Measurements from ENCODE around the gene NSMF. TPM values are rescaled to one million over a fixed set of nuclear protein-coding genes. Genes with fewer than 3 reads are reported as not detected.

NSMF gene, protein sequence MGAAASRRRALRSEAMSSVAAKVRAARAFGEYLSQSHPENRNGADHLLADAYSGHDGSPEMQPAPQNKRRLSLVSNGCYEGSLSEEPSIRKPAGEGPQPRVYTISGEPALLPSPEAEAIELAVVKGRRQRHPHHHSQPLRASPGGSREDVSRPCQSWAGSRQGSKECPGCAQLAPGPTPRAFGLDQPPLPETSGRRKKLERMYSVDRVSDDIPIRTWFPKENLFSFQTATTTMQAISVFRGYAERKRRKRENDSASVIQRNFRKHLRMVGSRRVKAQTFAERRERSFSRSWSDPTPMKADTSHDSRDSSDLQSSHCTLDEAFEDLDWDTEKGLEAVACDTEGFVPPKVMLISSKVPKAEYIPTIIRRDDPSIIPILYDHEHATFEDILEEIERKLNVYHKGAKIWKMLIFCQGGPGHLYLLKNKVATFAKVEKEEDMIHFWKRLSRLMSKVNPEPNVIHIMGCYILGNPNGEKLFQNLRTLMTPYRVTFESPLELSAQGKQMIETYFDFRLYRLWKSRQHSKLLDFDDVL
- polyA plus RNA-seq (2012; ENCODE audit: insufficient read depth, insufficient read length, low read depth), result 457 TPM

DNA sequence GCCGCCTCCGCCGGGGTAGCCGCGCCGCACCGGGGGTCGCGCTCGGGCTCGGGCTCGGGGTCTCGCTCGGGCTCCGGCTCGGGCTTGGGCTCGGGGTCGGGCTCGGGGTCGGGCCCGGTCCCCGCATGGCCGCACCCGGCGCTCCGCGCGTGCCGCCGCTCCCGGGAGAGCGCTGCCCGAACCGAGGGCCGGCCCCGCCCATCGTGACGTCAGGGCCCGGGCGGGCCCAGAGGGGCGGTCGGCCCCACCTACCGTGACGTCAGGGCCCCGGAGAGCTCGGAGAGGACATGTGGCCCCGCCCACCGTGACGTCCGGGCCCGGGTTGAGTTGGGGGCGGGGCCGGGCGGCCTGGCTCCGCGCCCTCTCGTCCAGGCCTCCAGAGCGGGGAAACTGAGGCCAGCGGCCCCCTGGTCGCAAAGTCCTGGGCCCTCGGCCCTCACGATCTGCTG is at the start of gene NSMF:
NSMF (minus strand) TSS at position 183 of the 449 bp plus-strand sequence. CDS start 232 bp downstream, outside the sequence.
- Histone ChIP-seq H3K4me1 (peaks cover 36% of the 10 kb centered on the region), H3K9me3 (no peaks in the 10 kb centered on the region), H3K36me3 (peaks cover 35% of the 10 kb centered on the region), H3K27me3 (no peaks in the 10 kb centered on the region), H3K4me3 (ENCODE audit: low read depth, low read length) (peak within 1 kb of the TSS; percentile 85)
- TF ChIP-seq CTCF (IDR thresholded peaks at IDR 0.05; ENCODE audit: low read depth, low read length), result no peak
- peak; percentile 98 for DNase-seq

GRCh38 chr9:137506702-137507171 is 47.6 kb upstream of the NSMF start:
- H3K4me3 ChIP-seq (ENCODE audit: low read depth, low read length), result no peak overlapping the region
- DNase-seq, result no peak
- no peaks in the 10 kb centered on the region for H3K27me3 ChIP-seq
- no peaks in the 10 kb centered on the region for H3K36me3 ChIP-seq
- TF ChIP-seq CTCF (IDR thresholded peaks at IDR 0.05; ENCODE audit: low read depth, low read length), result no peak
- H3K9me3 ChIP-seq, result no peaks in the 10 kb centered on the region
- H3K4me1 ChIP-seq, result no peaks in the 10 kb centered on the region

- TF ChIP-seq CTCF (IDR thresholded peaks at IDR 0.05; ENCODE audit: low read depth, low read length), result no peak
- Histone ChIP-seq H3K9me3 (no peaks in the 10 kb centered on the region), H3K4me1 (no peaks in the 10 kb centered on the region), H3K4me3 (ENCODE audit: low read depth, low read length) (no peak overlapping the region), H3K27me3 (no peaks in the 10 kb centered on the region), H3K36me3 (no peaks in the 10 kb centered on the region)
- DNase-seq, result no peak
Observed at GRCh38 chr9:137506274-137506673, 47.1 kb upstream of the NSMF start.

- Histone ChIP-seq H3K4me3 (ENCODE audit: low read depth, low read length) (no peak overlapping the region), H3K36me3 (no peaks in the 10 kb centered on the region), H3K27me3 (no peaks in the 10 kb centered on the region), H3K4me1 (no peaks in the 10 kb centered on the region), H3K9me3 (no peaks in the 10 kb centered on the region)
- TF ChIP-seq CTCF (IDR thresholded peaks at IDR 0.05; ENCODE audit: low read depth, low read length), result no peak
- DNase-seq, result no peak
Observed at GRCh38 chr9:137505421-137506140, 46.4 kb upstream of the NSMF start.

DNA sequence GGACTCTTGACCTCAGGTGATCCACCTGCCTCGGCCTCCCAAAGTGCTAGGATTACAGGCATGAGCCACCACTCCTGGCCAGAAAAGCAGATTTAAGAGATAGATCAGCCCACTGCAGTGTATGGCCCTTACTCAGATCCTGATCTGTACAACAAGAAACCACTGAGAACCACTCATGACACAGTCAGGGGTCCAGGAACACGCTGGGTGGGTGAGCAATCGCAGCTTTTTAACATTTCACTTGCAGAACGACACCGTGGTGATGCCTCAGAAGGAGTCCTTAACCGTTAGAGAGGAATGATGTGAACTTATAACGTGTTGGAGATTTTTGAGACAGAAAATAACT is 45.3 kb upstream of the NSMF start:
- Histone ChIP-seq H3K27me3 (no peaks in the 10 kb centered on the region), H3K9me3 (no peaks in the 10 kb centered on the region), H3K4me1 (no peaks in the 10 kb centered on the region), H3K4me3 (ENCODE audit: low read depth, low read length) (no peak overlapping the region), H3K36me3 (no peaks in the 10 kb centered on the region)
- DNase-seq, result no peak
- no peak for TF ChIP-seq CTCF (IDR thresholded peaks at IDR 0.05; ENCODE audit: low read depth, low read length)

Measured in BE2C (cell line).